CD14-positive monocyte (primary cell): ENCODE results near the gene UCN. TPM values are rescaled to one million over a fixed set of nuclear protein-coding genes. Genes with fewer than 3 reads are reported as not detected.
"Not testable (repeated sequence)": the region's sequence is repeated elsewhere in the genome, so short reads cannot be mapped to it uniquely, and the experiment has no call there.

Experiments used
- DNase-seq, 3 donors: peaks; one replicate each; pipeline ENCODE4 v3.0.0-alpha.2; 2011 to 2022
- H2AFZ ChIP-seq: 2 replicates; pipeline ENCODE4 v1.6.0; 2012; ENCODE audit warnings: mild to moderate bottlenecking, low read depth, low read length, inconsistent platforms; ENCODE audit not compliant: insufficient read depth, poor library complexity, severe bottlenecking
- H3K27ac ChIP-seq, 2 donors: 1 replicate in 1 of 2; 2 replicates in 1 of 2; pipeline ENCODE4 v1.5.1; 2012 to 2013; ENCODE audit warnings: low read length in 2 of 2, control low read depth in 1 of 2, inconsistent platforms in 1 of 2, low read depth in 1 of 2, mild to moderate bottlenecking in 1 of 2
- H3K27me3 ChIP-seq, 2 donors: one replicate each; pipeline versions ENCODE4 v1.6.0 to v1.6.1; 2011 to 2013; ENCODE audit warnings: low read length in 2 of 2; ENCODE audit not compliant: control insufficient read depth in 2 of 2, insufficient read depth in 2 of 2
- H3K36me3 ChIP-seq, 2 donors: replicated peaks in 1 of 2; 1 replicate in 1 of 2; 2 replicates in 1 of 2; pipeline versions ENCODE4 v1.5.1 to v1.6.1; 2012 to 2013; ENCODE audit warnings: low read length in 2 of 2, control low read depth in 1 of 2, inconsistent platforms in 1 of 2, mild to moderate bottlenecking in 1 of 2; ENCODE audit not compliant: insufficient read depth in 2 of 2, control insufficient read depth in 1 of 2
- H3K4me1 ChIP-seq, 2 donors: 1 replicate in 1 of 2; 2 replicates in 1 of 2; pipeline versions ENCODE4 v1.5.1 to v1.6.1; 2012 to 2013; ENCODE audit warnings: low read length in 2 of 2, control low read depth in 1 of 2, inconsistent platforms in 1 of 2, mild to moderate bottlenecking in 1 of 2, moderate library complexity in 1 of 2; ENCODE audit not compliant: insufficient read depth in 2 of 2, control insufficient read depth in 1 of 2
- H3K4me2 ChIP-seq: replicated peaks from 2 replicates; pipeline ENCODE3; 2012; ENCODE audit warnings: low read length, moderate library complexity, mild to moderate bottlenecking; ENCODE audit not compliant: poor library complexity, severe bottlenecking; ENCODE audit errors: extremely low read depth
- H3K4me3 ChIP-seq, 3 experiments: fragments of 200-600 bp in 1 of 3; sonication (generic) in 1 of 3; replicated peaks in 1 of 3; 1 replicate in 2 of 3; 2 replicates in 1 of 3; pipeline ENCODE4 v1.5.1; 2011 to 2013; ENCODE audit warnings: low read length in 3 of 3, mild to moderate bottlenecking in 3 of 3, control low read depth in 2 of 3, low read depth in 2 of 3, inconsistent platforms in 1 of 3, moderate library complexity in 1 of 3
- H3K79me2 ChIP-seq: 2 replicates; pipeline ENCODE4 v1.6.0; 2012; ENCODE audit warnings: mild to moderate bottlenecking, control low read depth, inconsistent platforms, low read length, moderate library complexity; ENCODE audit not compliant: insufficient read depth
- H3K9ac ChIP-seq: 2 replicates; pipeline ENCODE4 v1.6.0; 2017; ENCODE audit warnings: low read length, mild to moderate bottlenecking; ENCODE audit not compliant: insufficient read depth, poor library complexity, severe bottlenecking
- H3K9me3 ChIP-seq, 2 donors: replicated peaks in 1 of 2; 1 replicate in 1 of 2; 2 replicates in 1 of 2; pipeline versions ENCODE4 v1.5.1 to v1.6.1; 2012 to 2013; ENCODE audit warnings: low read length in 2 of 2, control low read depth in 1 of 2; ENCODE audit not compliant: control insufficient read depth in 1 of 2, insufficient read depth in 1 of 2
- H4K20me1 ChIP-seq: 2 replicates; pipeline ENCODE4 v1.6.0; 2012; ENCODE audit warnings: mild to moderate bottlenecking, low read length, control low read depth, moderate library complexity; ENCODE audit not compliant: insufficient read depth
- H3K27ac Mint-ChIP-seq, 7 donors: one replicate each; pipeline ENCODE4 v1.8.0; 2020; ENCODE audit warnings: mild to moderate bottlenecking in 7 of 7, mixed read lengths in 7 of 7, moderate library complexity in 6 of 7, inconsistent platforms in 2 of 7
- H3K27me3 Mint-ChIP-seq, 3 donors: one replicate each; pipeline ENCODE4 v1.8.0; 2021 to 2022; ENCODE audit warnings: low read depth in 3 of 3, mild to moderate bottlenecking in 3 of 3, mixed read lengths in 3 of 3, moderate library complexity in 3 of 3, inconsistent platforms in 1 of 3
- H3K36me3 Mint-ChIP-seq, 2 donors: one replicate each; pipeline ENCODE4 v1.8.0; 2020; ENCODE audit warnings: mixed read lengths in 2 of 2, inconsistent platforms in 1 of 2, mild to moderate bottlenecking in 1 of 2
- H3K4me1 Mint-ChIP-seq: one replicate; pipeline ENCODE4 v1.8.0; 2020; ENCODE audit warnings: mild to moderate bottlenecking, mixed read lengths
- H3K4me3 Mint-ChIP-seq, 2 donors: one replicate each; pipeline ENCODE4 v1.8.0; 2020; ENCODE audit warnings: mild to moderate bottlenecking in 2 of 2, mixed read lengths in 2 of 2, moderate library complexity in 1 of 2
- H3K9me3 Mint-ChIP-seq, 7 donors: one replicate each; pipeline ENCODE4 v1.8.0; 2020 to 2022; ENCODE audit warnings: mixed read lengths in 7 of 7, mild to moderate bottlenecking in 6 of 7, moderate library complexity in 6 of 7, inconsistent platforms in 2 of 7
- WGBS: methylation state at CpG from one replicate; pipeline ENCODE4 v1.1.5; 2013; ENCODE audit warnings: missing lambda C conversion rate; ENCODE audit not compliant: insufficient coverage; 5-methylcytosine and 5-hydroxymethylcytosine counted together
- intact Hi-C, 2 donors: fragments of 100-400 bp; cut with micrococcal nuclease; formaldehyde crosslinking; loops; one replicate each; pipeline versions ENCODE4 v1.15.0 to v1.15.1; 2023
- polyA plus RNA-seq, 3 donors: library from polyadenylated mRNA; depleted of rRNA in 1 of 3; unstranded in 2 of 3; stranded (reverse) in 1 of 3; fragments of 300-500 nt in 2 of 3; fragments of >200 nt in 1 of 3; fragmentation: Illumina TruSeq in 2 of 3; gene quantifications; 1 replicate in 2 of 3; 2 replicates in 1 of 3; pipeline ENCODE4 v1.2.3, GENCODE V29; 2012 to 2021
- TF ChIP-seq, protein P1 (sequence below): fragments of 200-600 bp; IDR thresholded peaks from one replicate; pipeline ENCODE4 v1.8.0; 2022; ENCODE audit warnings: antibody characterized with exemption, mild to moderate bottlenecking

The UCN gene
- polyA plus RNA-seq, 3 donors = 0.39 to 2.2 (median 0.60) TPM

DNA sequence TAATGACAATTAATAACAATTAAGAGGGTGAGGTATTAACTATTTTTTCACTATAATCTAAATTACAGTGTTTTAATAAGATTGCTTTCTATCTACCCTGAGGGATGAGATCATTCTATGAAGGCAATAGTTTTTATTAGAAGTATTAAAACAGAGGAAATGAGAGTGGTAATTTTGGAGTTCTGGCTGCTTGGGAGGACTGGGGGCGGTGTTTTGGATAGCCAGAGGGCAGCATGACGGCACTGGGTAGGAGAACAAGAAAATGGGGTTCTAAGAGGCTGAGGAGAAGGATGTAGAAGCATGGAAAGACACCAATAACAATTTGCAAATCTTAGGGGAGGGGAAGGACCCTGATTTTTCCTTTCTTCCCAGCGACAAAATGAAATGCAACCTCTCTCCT lies 38.1 kb downstream of the UCN start:
- peaks cover 0 to 6% (median 2%) of the 10 kb centered on the region in 7 donors for H3K9me3 Mint-ChIP-seq
- H3K27me3 Mint-ChIP-seq = peaks cover 8 to 12% (median 10%) of the 10 kb centered on the region in 3 donors
- H2AFZ ChIP-seq = no peak overlapping the region
- peaks cover 4% of the 10 kb centered on the region for H3K4me1 Mint-ChIP-seq
- no peak overlapping the region for H3K4me3 ChIP-seq
- H3K4me1 ChIP-seq = peaks cover 3% of the 10 kb centered on the region in 2 donors
- peaks cover 12 to 22% of the 10 kb centered on the region in 2 donors for H3K27me3 ChIP-seq
- no peak overlapping the region for H3K9ac ChIP-seq
- no peaks in the 10 kb centered on the region for H3K79me2 ChIP-seq
- H3K4me3 Mint-ChIP-seq = no peak overlapping the region
- no peak overlapping the region for H3K4me2 ChIP-seq
- peaks cover 5% of the 10 kb centered on the region in 2 donors for H3K36me3 Mint-ChIP-seq
- no peak overlapping the region for H3K27ac Mint-ChIP-seq
- 90% methylated on average over 2 of the region's 3 CpGs for WGBS
- H3K27ac ChIP-seq = no peak overlapping the region
- H4K20me1 ChIP-seq = no peaks in the 10 kb centered on the region
- DNase-seq = no peak
- peaks cover 0 to 8% of the 10 kb centered on the region in 2 donors for H3K9me3 ChIP-seq
- no peaks in the 10 kb centered on the region for H3K36me3 ChIP-seq
- intact Hi-C loops = no loop called here
- TF ChIP-seq, protein P1, sequence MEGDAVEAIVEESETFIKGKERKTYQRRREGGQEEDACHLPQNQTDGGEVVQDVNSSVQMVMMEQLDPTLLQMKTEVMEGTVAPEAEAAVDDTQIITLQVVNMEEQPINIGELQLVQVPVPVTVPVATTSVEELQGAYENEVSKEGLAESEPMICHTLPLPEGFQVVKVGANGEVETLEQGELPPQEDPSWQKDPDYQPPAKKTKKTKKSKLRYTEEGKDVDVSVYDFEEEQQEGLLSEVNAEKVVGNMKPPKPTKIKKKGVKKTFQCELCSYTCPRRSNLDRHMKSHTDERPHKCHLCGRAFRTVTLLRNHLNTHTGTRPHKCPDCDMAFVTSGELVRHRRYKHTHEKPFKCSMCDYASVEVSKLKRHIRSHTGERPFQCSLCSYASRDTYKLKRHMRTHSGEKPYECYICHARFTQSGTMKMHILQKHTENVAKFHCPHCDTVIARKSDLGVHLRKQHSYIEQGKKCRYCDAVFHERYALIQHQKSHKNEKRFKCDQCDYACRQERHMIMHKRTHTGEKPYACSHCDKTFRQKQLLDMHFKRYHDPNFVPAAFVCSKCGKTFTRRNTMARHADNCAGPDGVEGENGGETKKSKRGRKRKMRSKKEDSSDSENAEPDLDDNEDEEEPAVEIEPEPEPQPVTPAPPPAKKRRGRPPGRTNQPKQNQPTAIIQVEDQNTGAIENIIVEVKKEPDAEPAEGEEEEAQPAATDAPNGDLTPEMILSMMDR = no peak

DNA sequence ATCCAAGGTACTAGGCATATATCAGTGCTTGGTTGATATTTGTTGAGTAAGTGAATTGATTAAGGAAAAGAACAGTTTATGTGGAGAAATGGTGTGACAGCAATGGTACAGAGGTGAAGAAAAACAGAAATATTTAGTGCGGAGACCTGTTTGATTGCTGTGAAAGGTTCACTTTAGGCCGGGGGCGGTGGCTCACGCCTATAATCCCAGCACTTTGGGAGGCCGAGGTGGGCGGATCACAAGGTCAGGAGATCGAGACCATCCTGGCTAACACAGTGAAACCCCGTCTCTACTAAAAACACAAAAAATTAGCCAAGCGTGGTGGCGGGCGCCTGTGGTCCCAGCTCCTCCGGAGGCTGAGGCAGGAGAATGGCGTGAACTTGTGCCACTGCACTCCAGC lies 39.9 kb downstream of the UCN start:
- H3K79me2 ChIP-seq, H3K27ac ChIP-seq, H3K27me3 Mint-ChIP-seq, H3K4me3 ChIP-seq, H2AFZ ChIP-seq, H3K36me3 ChIP-seq, H3K36me3 Mint-ChIP-seq, H3K9ac ChIP-seq, H4K20me1 ChIP-seq, DNase-seq, intact Hi-C loops, H3K4me2 ChIP-seq, H3K27ac Mint-ChIP-seq, H3K4me3 Mint-ChIP-seq: not testable (repeated sequence)
- Mint-ChIP-seq H3K4me1 (peaks cover 20% of the 10 kb centered on the region), H3K9me3 (peaks cover 0 to 12% (median 6%) of the 10 kb centered on the region in 7 donors)
- H3K4me1 ChIP-seq = peaks cover 20 to 21% of the 10 kb centered on the region in 2 donors
- H3K9me3 ChIP-seq = peaks cover 0 to 21% of the 10 kb centered on the region in 2 donors
- WGBS = 96% methylated on average over 8 of the region's 13 CpGs
- peaks cover 29 to 39% of the 10 kb centered on the region in 2 donors for H3K27me3 ChIP-seq
